Vagina (tissue), 2 donors: ENCODE data around the gene SST.

Experiments used
- CTCF ChIP-seq, 3 experiments: fragments of 450-650 bp in 2 of 3; fragments of 200-600 bp in 1 of 3; sonication (generic) in 1 of 3; IDR thresholded peaks; one replicate each; pipeline ENCODE4 v1.5.1; 2017 to 2019; ENCODE audit warnings: antibody characterized with exemption in 3 of 3, mild to moderate bottlenecking in 2 of 3, moderate library complexity in 2 of 3
- POLR2A ChIP-seq, 2 donors: fragments of 450-650 bp; IDR thresholded peaks; one replicate each; pipeline ENCODE4 v1.6.1; 2017; ENCODE audit warnings: antibody characterized with exemption in 2 of 2, mild to moderate bottlenecking in 2 of 2, moderate library complexity in 2 of 2
- POLR2AphosphoS5 ChIP-seq, 2 donors: sonication (generic); formaldehyde crosslinking; IDR thresholded peaks; one replicate each; pipeline ENCODE4 v1.9.0; 2017; ENCODE audit warnings: antibody characterized with exemption in 2 of 2, mild to moderate bottlenecking in 2 of 2, low read depth in 1 of 2; ENCODE audit not compliant: insufficient read depth in 1 of 2

DNA sequence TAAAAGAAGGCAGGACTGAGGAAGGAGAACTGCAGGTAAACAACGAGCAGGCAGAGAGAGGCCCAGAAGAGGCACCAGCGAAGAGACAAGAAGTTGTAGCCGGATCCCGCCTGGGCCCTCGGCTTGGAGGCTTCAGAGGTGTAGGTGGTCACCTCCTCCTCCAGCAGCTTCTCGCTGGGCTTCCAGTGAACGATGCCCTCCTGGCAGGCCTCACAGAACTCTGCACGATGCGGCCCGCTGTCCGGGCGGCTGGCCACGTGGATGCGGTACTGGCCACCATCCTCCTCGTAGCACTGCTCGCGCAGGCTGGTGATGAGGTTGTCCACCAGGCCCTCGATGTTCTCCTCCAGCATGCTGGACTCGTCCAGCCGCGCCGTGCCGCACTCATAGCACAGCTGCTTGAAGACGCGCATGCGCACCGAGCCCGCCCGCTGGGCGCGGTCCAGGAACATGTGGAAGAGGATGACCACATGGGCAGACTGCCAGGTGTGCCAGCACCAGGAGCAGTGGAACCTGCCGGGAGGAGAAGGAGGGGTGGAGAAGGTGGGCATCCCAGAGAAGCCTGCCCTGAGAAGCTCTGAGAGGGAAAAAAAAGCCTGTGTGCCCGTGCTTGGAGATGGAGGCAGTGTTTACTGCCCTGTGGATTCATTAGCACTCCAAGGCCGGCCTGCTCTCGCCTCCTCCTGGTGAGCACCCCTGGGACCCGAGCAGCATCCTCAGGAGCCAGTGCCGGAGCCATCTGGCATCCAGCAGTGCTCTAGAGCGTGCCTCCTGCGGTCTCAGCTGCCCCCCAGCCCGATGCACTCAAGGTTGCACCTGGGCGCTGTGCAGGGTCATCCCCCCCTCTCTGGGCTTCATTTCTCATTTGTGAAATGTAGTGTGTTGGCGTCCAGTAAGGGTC is 28.6 kb upstream of the SST start:
- TF ChIP-seq CTCF (IDR thresholded peaks at IDR 0.05) (no peak), POLR2A (IDR thresholded peaks at IDR 0.05) (no peak), POLR2AphosphoS5 (IDR thresholded peaks at IDR 0.05; ENCODE audit: insufficient read depth in 1 of 2, low read depth in 1 of 2) (no peak)
